Fibroblast of pulmonary artery (primary cell): Measurements from ENCODE around the gene LRP1.

Experiments
- DNase-seq: peaks from one replicate; pipeline ENCODE4 v3.0.0-alpha.2; 2010; ENCODE audit warnings: low read depth
- H3K4me3 ChIP-seq: replicated peaks from 2 replicates; pipeline ENCODE4 v1.5.1; 2011; ENCODE audit warnings: low read depth, mild to moderate bottlenecking, control low read depth, low read length, moderate library complexity
- CTCF ChIP-seq: IDR thresholded peaks from 2 replicates; pipeline ENCODE4 v1.5.1; 2011; ENCODE audit warnings: mild to moderate bottlenecking, control low read depth, low read length, inconsistent platforms; ENCODE audit errors: missing control alignments

The LRP1 gene

GRCh38 chr12:57222286-57223190, 94.3 kb downstream of the LRP1 start:
- TF ChIP-seq CTCF: no peak
- no peak for DNase-seq
- no peak overlapping the region for H3K4me3 ChIP-seq

- DNase-seq: no peak
- no peak overlapping the region for H3K4me3 ChIP-seq
- no peak for TF ChIP-seq CTCF
Measured at GRCh38 chr12:57223191-57224165, 95.2 kb downstream of the LRP1 start.

- no peak for TF ChIP-seq CTCF
- DNase-seq: no peak
- H3K4me3 ChIP-seq: no peak overlapping the region
Measured at GRCh38 chr12:57224278-57224972, 96.1 kb downstream of the LRP1 start.

- peak; percentile 19 for TF ChIP-seq CTCF
- no peak for DNase-seq
- H3K4me3 ChIP-seq: no peak overlapping the region
Measured at GRCh38 chr12:57224973-57225679, 96.8 kb downstream of the LRP1 start.

- H3K4me3 ChIP-seq: no peak overlapping the region
- TF ChIP-seq CTCF: no peak
- no peak for DNase-seq
Measured at GRCh38 chr12:57225680-57226210, 97.5 kb downstream of the LRP1 start.
